GM18502 (cell line): ENCODE measurements around the gene ELOVL6.
"Not testable (repeated sequence)": the region's sequence is repeated elsewhere in the genome, so short reads cannot be mapped to it uniquely, and the experiment has no call there.

Experiments
- ATAC-seq: cut with Tn5 transposase; IDR thresholded peaks from one replicate; pipeline ENCODE4 v1.9.1; 2021; ENCODE audit warnings: mild to moderate bottlenecking; ENCODE audit not compliant: unreplicated experiment, poor library complexity

Gene ELOVL6

GRCh38 chr4:110046588-110047049 is 151.8 kb downstream of the ELOVL6 start:
- no peak for ATAC-seq

GRCh38 chr4:110042545-110043517 is 155.6 kb downstream of the ELOVL6 start:
- ATAC-seq: no peak

- no peak for ATAC-seq
These were observed 156.7 kb downstream of the ELOVL6 start for GRCh38 chr4:110041735-110042134.

- not testable (repeated sequence) for ATAC-seq
These were observed 159.3 kb downstream of the ELOVL6 start for GRCh38 chr4:110039164-110039563.

- peak; percentile 90 for ATAC-seq
These were observed 164.4 kb downstream of the ELOVL6 start for GRCh38 chr4:110034026-110034393.

- peak; percentile 11 for ATAC-seq
These were observed 164.9 kb downstream of the ELOVL6 start for GRCh38 chr4:110033355-110034025.

- ATAC-seq: no peak
These were observed 165.8 kb downstream of the ELOVL6 start for GRCh38 chr4:110032603-110033002.

- ATAC-seq: no peak
These were observed 172.7 kb downstream of the ELOVL6 start for GRCh38 chr4:110025718-110026117.

- no peak for ATAC-seq
These were observed 173.4 kb downstream of the ELOVL6 start for GRCh38 chr4:110025056-110025455.

GRCh38 chr4:110022457-110022856 is 176.0 kb downstream of the ELOVL6 start:
- no peak for ATAC-seq

GRCh38 chr4:110020646-110021443 is 177.6 kb downstream of the ELOVL6 start:
- ATAC-seq: no peak

GRCh38 chr4:110020139-110020538 is 178.3 kb downstream of the ELOVL6 start:
- no peak for ATAC-seq

- no peak for ATAC-seq
These were observed 179.3 kb downstream of the ELOVL6 start for GRCh38 chr4:110019153-110019552.

- ATAC-seq: no peak
These were observed 184.2 kb downstream of the ELOVL6 start for GRCh38 chr4:110014233-110014632.

GRCh38 chr4:110012917-110013316 is 185.5 kb downstream of the ELOVL6 start:
- no peak for ATAC-seq

GRCh38 chr4:110010797-110011196 is 187.6 kb downstream of the ELOVL6 start:
- ATAC-seq: no peak

- no peak for ATAC-seq
These were observed 188.9 kb downstream of the ELOVL6 start for GRCh38 chr4:110009550-110009949.

- no peak for ATAC-seq
These were observed 189.9 kb downstream of the ELOVL6 start for GRCh38 chr4:110008540-110008939.

- ATAC-seq: no peak
These were observed 191.2 kb downstream of the ELOVL6 start for GRCh38 chr4:110007217-110007616.

GRCh38 chr4:110005461-110006056 is 192.9 kb downstream of the ELOVL6 start:
- peak; percentile 87 for ATAC-seq
